GM10266 (cell line): ENCODE measurements around the gene EDRF1.
"Not testable (repeated sequence)": the region's sequence is repeated elsewhere in the genome, so short reads cannot be mapped to it uniquely, and the experiment has no call there.

Experiments used
- DNase-seq: peaks from one replicate; pipeline ENCODE4 v3.0.0; 2012; ENCODE audit errors: extremely low spot score
- CTCF ChIP-seq: IDR thresholded peaks from 2 replicates; pipeline ENCODE4 v1.5.1; 2012; ENCODE audit warnings: mild to moderate bottlenecking, low read depth; ENCODE audit not compliant: control insufficient read depth, insufficient read depth; ENCODE audit errors: missing control alignments

Gene EDRF1

GRCh38 chr10:125711110-125711750 is 8.3 kb upstream of the EDRF1 start:
- TF ChIP-seq CTCF: no peak
- no peak for DNase-seq

GRCh38 chr10:125714728-125715127 is 4.8 kb upstream of the EDRF1 start:
- DNase-seq: not testable (repeated sequence)

GRCh38 chr10:125720002-125720382 is 483 bp downstream of the EDRF1 start:
- no peak for DNase-seq
- TF ChIP-seq CTCF: no peak

GRCh38 chr10:125721035-125721434 is 1.5 kb downstream of the EDRF1 start:
- no peak for TF ChIP-seq CTCF
- no peak for DNase-seq

- TF ChIP-seq CTCF: no peak
- no peak for DNase-seq
Measured at GRCh38 chr10:125722811-125723210, 3.3 kb downstream of the EDRF1 start.

- no peak for TF ChIP-seq CTCF
- no peak for DNase-seq
Measured at GRCh38 chr10:125726914-125727313, 7.4 kb downstream of the EDRF1 start.

GRCh38 chr10:125727436-125727835 is 7.9 kb downstream of the EDRF1 start:
- no peak for DNase-seq
- no peak for TF ChIP-seq CTCF

- TF ChIP-seq CTCF: no peak
- DNase-seq: no peak
Measured at GRCh38 chr10:125734148-125734547, 14.6 kb downstream of the EDRF1 start.
